ENCODE measurements around the gene CCNDBP1. TPM values are rescaled to one million over a fixed set of nuclear protein-coding genes. Genes with fewer than 3 reads are reported as not detected.

The CCNDBP1 gene
- total RNA-seq, 1 experiment from 2014 or later: 62.5 TPM

- Histone ChIP-seq H3K4me3 (ENCODE audit: low read depth in 2 of 2, low read length in 2 of 2) (no peak overlapping the region), H3K27me3 (ENCODE audit: control insufficient read depth, insufficient read depth, low read length) (peaks cover 3% of the 10 kb centered on the region; the same call in 1 of the 2 replicates), H3K9me3 (ENCODE audit: control insufficient read depth, insufficient read depth, low read depth, low read length) (no peaks in the 10 kb centered on the region), H3K27ac (ENCODE audit: low read length) (no peak overlapping the region), H3K4me1 (ENCODE audit: control insufficient read depth, insufficient read depth, low read length) (no peaks in the 10 kb centered on the region), H3K36me3 (ENCODE audit: control insufficient read depth, insufficient read depth, low read length) (no peaks in the 10 kb centered on the region)
- TF ChIP-seq SIN3A (IDR thresholded peaks at IDR 0.05; ENCODE audit: borderline replicate concordance, insufficient read depth, low read depth, low read length): no peak
- TF ChIP-seq POLR2AphosphoS5 (IDR thresholded peaks at IDR 0.05; ENCODE audit: low read depth, low read length): no peak
- no peak for TF ChIP-seq TCF7L2 (IDR thresholded peaks at IDR 0.05; ENCODE audit: low read depth, low read length)
- TF ChIP-seq REST (IDR thresholded peaks at IDR 0.05; ENCODE audit: insufficient read depth in 1 of 2, low read depth in 2 of 2, low read length in 1 of 2): no peak
- TF ChIP-seq CTCF (IDR thresholded peaks at IDR 0.05): no peak
- BruUV-seq (replicated peaks): no TSS peak
- in situ Hi-C loops (cut with HindIII; ENCODE audit: low pct_unique_long_range_greater_than_20kb, low sequenced_read_pairs) (no loop called here), intact Hi-C loops (cut with micrococcal nuclease; ENCODE audit: unreplicated experiment) (no loop called here)
- DNase-seq (ENCODE audit: low read depth, low spot score): no peak
- ChIA-PET POLR2A (no interaction called here), CTCF (interaction anchor here (0.5 kb wide), 1 partner anchor 993 kb away, joined by 10 read pairs; no protein-coding TSS in a partner anchor)
- ATAC-seq: no peak
These were observed 25.6 kb downstream of the CCNDBP1 start for GRCh38 chr15:43210807-43211206.

GRCh38 chr15:43211224-43211735 lies 26.1 kb downstream of the CCNDBP1 start:
- in situ Hi-C loops (cut with HindIII; ENCODE audit: low pct_unique_long_range_greater_than_20kb, low sequenced_read_pairs): no loop called here
- Histone ChIP-seq H3K4me1 (ENCODE audit: control insufficient read depth, insufficient read depth, low read length) (no peaks in the 10 kb centered on the region), H3K9me3 (ENCODE audit: control insufficient read depth, insufficient read depth, low read depth, low read length) (no peaks in the 10 kb centered on the region), H3K27ac (ENCODE audit: low read length) (no peak overlapping the region), H3K27me3 (ENCODE audit: control insufficient read depth, insufficient read depth, low read length) (peaks cover 3% of the 10 kb centered on the region; the same call in 1 of the 2 replicates), H3K36me3 (ENCODE audit: control insufficient read depth, insufficient read depth, low read length) (no peaks in the 10 kb centered on the region), H3K4me3 (ENCODE audit: low read depth in 2 of 2, low read length in 2 of 2) (no peak overlapping the region)
- ChIA-PET POLR2A (no interaction called here), CTCF (interaction anchor here (0.5 kb wide), 1 partner anchor 993 kb away, joined by 10 read pairs; no protein-coding TSS in a partner anchor)
- intact Hi-C loops (cut with micrococcal nuclease; ENCODE audit: unreplicated experiment): no loop called here
- BruUV-seq (replicated peaks): no TSS peak
- TF ChIP-seq TCF7L2 (IDR thresholded peaks at IDR 0.05; ENCODE audit: low read depth, low read length): no peak
- TF ChIP-seq SIN3A (IDR thresholded peaks at IDR 0.05; ENCODE audit: borderline replicate concordance, insufficient read depth, low read depth, low read length): no peak
- TF ChIP-seq REST (IDR thresholded peaks at IDR 0.05; ENCODE audit: insufficient read depth in 1 of 2, low read depth in 2 of 2, low read length in 1 of 2): no peak
- TF ChIP-seq CTCF (IDR thresholded peaks at IDR 0.05): no peak
- ATAC-seq: no peak
- DNase-seq (ENCODE audit: low read depth, low spot score): no peak
